Endothelial cell (in vitro differentiated cells): ENCODE measurements around the gene NFKB1. TPM values are rescaled to one million over a fixed set of nuclear protein-coding genes. Genes with fewer than 3 reads are reported as not detected.

Source experiments
- DNase-seq: peaks from one replicate; pipeline ENCODE4 v3.0.0; 2021; ENCODE audit warnings: low spot score
- H3K27ac Mint-ChIP-seq: one replicate; pipeline ENCODE4 v1.8.0; 2021; ENCODE audit warnings: mixed read lengths, inconsistent platforms; ENCODE audit not compliant: unreplicated experiment
- H3K27me3 Mint-ChIP-seq: one replicate; pipeline ENCODE4 v1.8.0; 2021; ENCODE audit warnings: mild to moderate bottlenecking, moderate library complexity, mixed read lengths, inconsistent platforms; ENCODE audit not compliant: unreplicated experiment
- H3K36me3 Mint-ChIP-seq: one replicate; pipeline ENCODE4 v1.8.0; 2021; ENCODE audit warnings: mild to moderate bottlenecking, low read depth, mixed read lengths, inconsistent platforms; ENCODE audit not compliant: unreplicated experiment
- H3K4me1 Mint-ChIP-seq: one replicate; pipeline ENCODE4 v1.8.0; 2021; ENCODE audit warnings: mild to moderate bottlenecking, mixed read lengths, inconsistent platforms; ENCODE audit not compliant: unreplicated experiment
- H3K4me3 Mint-ChIP-seq: one replicate; pipeline ENCODE4 v1.8.0; 2021; ENCODE audit warnings: mild to moderate bottlenecking, mixed read lengths, inconsistent platforms; ENCODE audit not compliant: unreplicated experiment
- H3K9me3 Mint-ChIP-seq: one replicate; pipeline ENCODE4 v1.8.0; 2021; ENCODE audit warnings: mixed read lengths, inconsistent platforms; ENCODE audit not compliant: unreplicated experiment
- CTCF ChIP-seq: fragments of 200-600 bp; sonication (generic); IDR thresholded peaks from one replicate; pipeline ENCODE4 v1.5.0; 2021; ENCODE audit warnings: antibody characterized with exemption; ENCODE audit not compliant: unreplicated experiment
- total RNA-seq: library from RNA; stranded (reverse); fragmentation: NEBNext Ultra II Directional; extraction: Animal tissue kit (Norgen Biotek cat#: 25700); gene quantifications from one replicate; pipeline ENCODE4 v1.2.1, GENCODE V29; 2021; ENCODE audit not compliant: unreplicated experiment

Gene NFKB1
- total RNA-seq, 1 donor from 2014 or later, result 26.0 TPM

DNA sequence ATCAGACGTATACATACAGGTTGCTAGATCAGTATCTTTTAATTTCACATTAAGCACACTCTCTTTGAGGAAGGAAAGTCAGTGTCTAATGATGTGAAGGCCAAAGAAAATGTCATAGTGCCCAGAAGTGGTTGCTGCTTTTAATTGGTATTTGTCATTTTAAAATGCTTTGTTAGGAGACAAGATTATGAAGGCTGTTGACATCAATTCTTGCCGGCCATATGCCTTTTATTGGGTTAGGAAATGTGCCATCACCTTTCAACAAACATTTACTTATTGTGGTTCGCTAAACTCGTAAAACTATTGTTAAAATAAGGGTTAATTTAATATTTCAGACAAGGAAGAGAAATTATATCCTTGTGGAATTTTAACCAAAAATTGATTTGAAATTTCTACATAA is 32.2 kb downstream of the NFKB1 start:
- H3K4me3 Mint-ChIP-seq, result no peak overlapping the region
- H3K27ac Mint-ChIP-seq, result no peak overlapping the region
- peaks cover 2% of the 10 kb centered on the region for H3K27me3 Mint-ChIP-seq
- H3K4me1 Mint-ChIP-seq, result peaks cover 17% of the 10 kb centered on the region
- TF ChIP-seq CTCF, result no peak
- no peaks in the 10 kb centered on the region for H3K9me3 Mint-ChIP-seq
- no peaks in the 10 kb centered on the region for H3K36me3 Mint-ChIP-seq
- no peak for DNase-seq

- Mint-ChIP-seq H3K36me3 (no peaks in the 10 kb centered on the region), H3K9me3 (no peaks in the 10 kb centered on the region), H3K4me3 (no peak overlapping the region), H3K27me3 (peaks cover 2% of the 10 kb centered on the region), H3K4me1 (peaks cover 13% of the 10 kb centered on the region), H3K27ac (no peak overlapping the region)
- no peak for TF ChIP-seq CTCF
- DNase-seq, result no peak
Observed at GRCh38 chr4:102533904-102534303, 32.7 kb downstream of the NFKB1 start.

DNA sequence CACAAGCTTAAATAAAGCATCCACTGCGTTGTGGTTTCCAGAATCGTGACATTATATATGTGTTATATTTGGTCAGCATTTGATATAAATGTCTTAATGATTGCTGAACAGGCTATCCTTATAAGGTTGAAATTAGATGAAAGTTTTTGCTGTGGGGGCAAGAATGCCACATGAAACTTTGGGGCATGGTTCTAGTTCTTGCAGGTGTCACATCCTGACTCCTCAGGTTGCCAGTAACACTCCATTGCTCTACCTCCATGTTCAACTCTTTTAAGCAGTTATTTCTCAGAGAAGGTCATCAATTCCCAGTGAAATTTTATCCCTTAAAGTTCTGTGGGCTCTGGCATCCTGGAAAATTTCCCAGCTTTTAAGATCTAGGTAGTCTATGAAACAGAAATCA is 33.7 kb downstream of the NFKB1 start:
- DNase-seq, result no peak
- Mint-ChIP-seq H3K27ac (no peak overlapping the region), H3K4me3 (no peak overlapping the region), H3K27me3 (peaks cover 2% of the 10 kb centered on the region), H3K9me3 (no peaks in the 10 kb centered on the region), H3K4me1 (peaks cover 8% of the 10 kb centered on the region), H3K36me3 (peaks cover 8% of the 10 kb centered on the region)
- no peak for TF ChIP-seq CTCF

- no peak for TF ChIP-seq CTCF
- no peak overlapping the region for H3K27ac Mint-ChIP-seq
- H3K9me3 Mint-ChIP-seq, result no peaks in the 10 kb centered on the region
- H3K36me3 Mint-ChIP-seq, result peaks cover 9% of the 10 kb centered on the region
- no peak overlapping the region for H3K4me3 Mint-ChIP-seq
- H3K4me1 Mint-ChIP-seq, result peaks cover 1% of the 10 kb centered on the region
- no peak for DNase-seq
- peaks cover 2% of the 10 kb centered on the region for H3K27me3 Mint-ChIP-seq
Observed at GRCh38 chr4:102535398-102536082, 34.4 kb downstream of the NFKB1 start.

- Mint-ChIP-seq H3K4me1 (no peaks in the 10 kb centered on the region), H3K4me3 (no peak overlapping the region), H3K27ac (no peak overlapping the region), H3K9me3 (no peaks in the 10 kb centered on the region), H3K36me3 (peaks cover 9% of the 10 kb centered on the region), H3K27me3 (peaks cover 2% of the 10 kb centered on the region)
- DNase-seq, result no peak
- TF ChIP-seq CTCF, result no peak
Observed at GRCh38 chr4:102536768-102537167, 35.6 kb downstream of the NFKB1 start.
